Hippocampal formation (tissue), 2 donors: ENCODE data around the gene MCF2.

Experiments
- DNase-seq, 2 donors: peaks; one replicate each; lab custom pipeline; 2025; lab: John Stamatoyannopoulos, UW

The MCF2 gene

GRCh38 chrX:139585613-139586012 is 122.4 kb downstream of the MCF2 start:
- DNase-seq: no peak

- no peak for DNase-seq
These were observed 126.9 kb downstream of the MCF2 start for GRCh38 chrX:139581068-139581467.

GRCh38 chrX:139566981-139567380 is 141.0 kb downstream of the MCF2 start:
- no peak for DNase-seq

DNA sequence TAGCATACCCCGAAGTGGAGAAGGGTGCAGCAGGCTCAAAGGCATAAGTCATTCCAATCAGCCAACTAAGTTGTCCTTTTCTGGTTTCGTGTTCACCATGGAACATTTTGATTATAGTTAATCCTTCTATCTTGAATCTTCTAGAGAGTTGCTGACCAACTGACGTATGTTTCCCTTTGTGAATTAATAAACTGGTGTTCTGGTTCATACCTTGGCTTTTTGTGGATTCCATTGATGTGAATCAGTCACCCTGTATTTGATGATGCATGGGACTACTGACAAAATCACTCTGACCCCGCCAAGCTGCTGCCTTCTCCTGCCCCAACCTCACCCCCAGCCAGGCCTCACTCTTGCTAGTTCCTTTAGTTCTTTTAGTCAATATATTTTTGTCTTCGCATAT is 144.7 kb downstream of the MCF2 start:
- DNase-seq: no peak

- DNase-seq: no peak
These were observed 147.7 kb downstream of the MCF2 start for GRCh38 chrX:139560221-139560620.

DNA sequence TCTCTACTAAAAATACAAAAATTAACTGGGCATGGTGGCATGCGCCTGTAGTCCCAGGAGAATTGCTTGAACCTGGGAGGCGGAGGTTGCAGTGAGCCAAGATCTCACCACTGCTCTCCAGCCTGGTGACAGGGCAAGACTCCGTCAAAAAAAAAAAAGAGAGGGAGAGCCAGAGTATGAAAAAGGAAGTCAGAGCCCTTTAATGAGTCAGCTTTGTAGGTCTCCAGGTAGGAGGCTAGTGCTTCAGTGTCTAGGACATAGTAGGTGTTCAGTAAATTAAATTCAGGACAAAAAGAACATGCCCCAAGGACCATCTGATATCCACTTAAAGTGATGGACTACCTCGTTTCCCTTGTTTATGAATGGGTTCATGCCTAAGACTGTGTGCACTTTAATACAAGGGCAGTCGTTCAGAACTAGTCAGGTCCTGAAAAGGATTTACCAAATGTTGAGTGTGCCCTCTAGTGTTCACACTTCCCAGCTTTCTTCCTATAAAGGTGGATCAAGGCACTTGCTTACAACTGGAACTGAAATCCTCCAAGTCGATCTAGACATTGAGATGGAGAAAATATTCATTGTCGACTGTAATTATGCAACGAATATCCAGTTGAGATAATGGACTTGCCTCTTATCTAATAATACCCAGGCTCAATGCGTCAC is 148.5 kb downstream of the MCF2 start:
- DNase-seq: peak in 1 of 2 donors; percentile 3

GRCh38 chrX:139554991-139555675 is 152.8 kb downstream of the MCF2 start:
- DNase-seq: no peak

GRCh38 chrX:139554376-139554775 is 153.6 kb downstream of the MCF2 start:
- no peak for DNase-seq

GRCh38 chrX:139544591-139544990 is 163.4 kb downstream of the MCF2 start:
- no peak for DNase-seq

- DNase-seq: no peak
These were observed 164.0 kb downstream of the MCF2 start for GRCh38 chrX:139543920-139544319.

DNA sequence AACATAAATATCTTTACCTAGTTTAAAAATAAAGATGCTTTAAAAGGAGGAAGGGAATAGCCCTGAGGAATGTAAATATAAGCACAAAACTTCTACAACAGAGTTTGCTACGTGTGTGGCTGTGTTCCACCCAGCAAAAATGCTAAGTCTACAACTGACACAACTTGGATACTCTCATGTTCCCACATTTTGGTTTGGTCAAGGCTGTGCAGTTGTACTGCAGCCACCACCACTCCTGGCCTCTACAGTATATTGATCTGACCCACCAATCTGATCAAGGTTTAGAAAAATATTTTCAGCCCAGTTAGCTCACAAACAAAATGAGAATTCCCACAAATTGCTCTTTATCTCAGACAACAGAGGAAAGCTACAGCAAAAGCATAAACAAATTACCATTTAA is 165.3 kb downstream of the MCF2 start:
- DNase-seq: no peak

DNA sequence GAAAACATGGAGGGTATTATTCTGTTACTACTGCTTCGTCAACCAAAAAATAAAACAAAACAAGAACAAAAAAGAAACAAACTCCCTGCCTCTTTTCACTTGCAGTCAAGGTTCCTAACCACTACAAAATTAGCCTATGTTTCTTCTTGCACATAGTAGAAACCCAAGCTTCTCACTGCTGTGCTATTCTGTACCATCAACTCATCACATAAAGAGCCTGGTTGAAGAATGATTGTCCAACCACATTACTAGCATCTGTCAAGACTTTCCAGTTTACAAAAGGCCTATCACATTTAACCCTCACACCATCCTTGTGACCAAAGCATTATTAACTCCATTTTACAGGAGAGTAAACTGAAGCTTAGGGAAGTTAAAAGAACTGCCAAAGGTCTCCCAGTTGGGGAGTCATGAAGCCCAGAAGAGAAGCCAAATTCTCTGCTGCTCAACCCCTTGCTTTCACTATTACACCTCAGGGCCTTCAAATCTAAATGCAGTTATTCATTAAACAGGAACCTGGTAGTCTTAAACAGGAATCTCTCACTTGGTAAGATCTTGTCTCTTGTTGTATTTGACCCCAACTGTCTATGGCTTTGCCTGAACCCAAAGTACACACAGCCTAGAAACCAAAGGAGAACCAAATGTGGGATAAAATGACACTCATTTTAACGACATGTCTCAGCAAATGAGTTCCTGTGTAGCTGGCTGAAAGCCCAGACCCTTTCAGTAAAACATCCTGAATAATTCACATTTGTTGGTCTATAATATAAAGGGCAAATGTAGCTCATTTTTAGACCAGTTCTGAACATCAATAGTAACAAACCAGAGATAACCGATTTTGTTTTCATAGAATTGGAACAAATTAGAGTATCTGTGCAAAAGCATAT is 168.8 kb downstream of the MCF2 start:
- DNase-seq: no peak

- DNase-seq: no peak
These were observed 174.5 kb downstream of the MCF2 start for GRCh38 chrX:139533444-139533843.

- DNase-seq: no peak
These were observed 175.1 kb downstream of the MCF2 start for GRCh38 chrX:139532834-139533233.
